GM12875 (cell line): ENCODE data around the gene TMEM131L.

Experiments used
- H3K4me3 ChIP-seq: one replicate; pipeline ENCODE4 v1.5.1; 2011; ENCODE audit warnings: low read depth, low read length, control low read depth
- TF ChIP-seq, protein P1 (sequence below): IDR thresholded peaks from 2 replicates; pipeline ENCODE4 v1.5.1; 2011; ENCODE audit warnings: low read depth, mild to moderate bottlenecking, control low read depth, inconsistent platforms, low read length, moderate library complexity, borderline replicate concordance; ENCODE audit not compliant: insufficient read depth

TMEM131L gene

DNA sequence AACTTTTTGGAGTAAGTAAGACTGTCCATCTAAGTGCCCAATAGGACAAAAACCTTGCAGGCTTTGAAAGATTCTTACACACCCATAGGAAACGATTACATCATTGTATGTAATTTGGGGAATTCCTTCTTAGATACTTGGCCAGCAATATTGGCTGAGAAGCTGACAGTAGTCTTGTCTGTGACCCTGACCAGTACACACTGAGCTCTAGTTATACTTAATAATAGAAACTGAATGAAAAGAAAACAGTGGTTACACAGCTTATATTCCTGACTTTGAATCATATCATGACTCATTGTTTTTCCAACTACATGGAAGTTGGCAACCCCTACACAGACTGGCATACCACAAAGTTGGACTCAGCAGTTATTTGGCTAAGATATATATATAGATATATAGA lies 210.8 kb downstream of the TMEM131L start:
- TF ChIP-seq, protein P1, sequence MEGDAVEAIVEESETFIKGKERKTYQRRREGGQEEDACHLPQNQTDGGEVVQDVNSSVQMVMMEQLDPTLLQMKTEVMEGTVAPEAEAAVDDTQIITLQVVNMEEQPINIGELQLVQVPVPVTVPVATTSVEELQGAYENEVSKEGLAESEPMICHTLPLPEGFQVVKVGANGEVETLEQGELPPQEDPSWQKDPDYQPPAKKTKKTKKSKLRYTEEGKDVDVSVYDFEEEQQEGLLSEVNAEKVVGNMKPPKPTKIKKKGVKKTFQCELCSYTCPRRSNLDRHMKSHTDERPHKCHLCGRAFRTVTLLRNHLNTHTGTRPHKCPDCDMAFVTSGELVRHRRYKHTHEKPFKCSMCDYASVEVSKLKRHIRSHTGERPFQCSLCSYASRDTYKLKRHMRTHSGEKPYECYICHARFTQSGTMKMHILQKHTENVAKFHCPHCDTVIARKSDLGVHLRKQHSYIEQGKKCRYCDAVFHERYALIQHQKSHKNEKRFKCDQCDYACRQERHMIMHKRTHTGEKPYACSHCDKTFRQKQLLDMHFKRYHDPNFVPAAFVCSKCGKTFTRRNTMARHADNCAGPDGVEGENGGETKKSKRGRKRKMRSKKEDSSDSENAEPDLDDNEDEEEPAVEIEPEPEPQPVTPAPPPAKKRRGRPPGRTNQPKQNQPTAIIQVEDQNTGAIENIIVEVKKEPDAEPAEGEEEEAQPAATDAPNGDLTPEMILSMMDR = no peak
- no peak overlapping the region for H3K4me3 ChIP-seq

DNA sequence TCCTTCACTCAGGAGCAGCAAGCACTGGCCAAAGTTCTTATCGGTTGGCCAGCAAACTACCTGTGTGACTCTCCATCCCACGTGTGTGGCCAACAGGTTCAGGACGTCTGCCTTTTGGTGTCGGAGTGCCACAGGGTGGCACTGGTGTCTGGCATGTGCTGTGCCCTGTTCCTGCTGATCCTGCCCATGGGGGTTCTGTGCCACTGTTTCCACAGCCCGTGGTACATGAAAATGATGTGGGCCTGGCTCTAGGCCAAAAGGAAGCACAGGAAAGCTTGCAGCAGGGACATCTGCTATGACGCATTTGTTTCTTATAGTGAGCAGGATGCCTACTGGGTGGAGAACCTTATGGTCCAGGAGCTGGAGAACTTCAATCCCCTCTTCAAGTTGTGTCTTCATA lies 213.3 kb downstream of the TMEM131L start:
- TF ChIP-seq, protein P1 = no peak
- no peak overlapping the region for H3K4me3 ChIP-seq

DNA sequence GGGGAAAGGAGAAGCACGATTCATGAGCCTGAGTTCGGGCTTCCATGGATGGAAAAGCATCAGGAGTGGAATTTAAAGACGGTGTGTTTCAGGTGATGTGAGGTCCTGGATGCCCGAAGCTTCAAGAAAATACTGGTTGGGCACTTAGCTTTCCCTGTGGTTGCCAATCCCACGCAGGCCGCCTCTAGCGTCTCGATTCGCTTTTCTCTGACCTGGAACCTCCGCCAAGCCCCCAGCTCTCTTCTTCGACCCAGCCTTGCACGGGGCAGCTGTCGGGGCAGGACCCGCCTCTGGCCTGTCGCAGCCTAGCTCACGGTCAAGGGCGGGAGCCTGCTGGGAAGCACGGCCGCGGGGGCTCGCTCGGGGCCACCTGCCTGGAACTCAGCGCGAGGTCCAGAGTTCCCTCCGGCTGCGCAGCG lies 217.6 kb downstream of the TMEM131L start:
- H3K4me3 ChIP-seq = no peak overlapping the region
- TF ChIP-seq, protein P1 = no peak

DNA sequence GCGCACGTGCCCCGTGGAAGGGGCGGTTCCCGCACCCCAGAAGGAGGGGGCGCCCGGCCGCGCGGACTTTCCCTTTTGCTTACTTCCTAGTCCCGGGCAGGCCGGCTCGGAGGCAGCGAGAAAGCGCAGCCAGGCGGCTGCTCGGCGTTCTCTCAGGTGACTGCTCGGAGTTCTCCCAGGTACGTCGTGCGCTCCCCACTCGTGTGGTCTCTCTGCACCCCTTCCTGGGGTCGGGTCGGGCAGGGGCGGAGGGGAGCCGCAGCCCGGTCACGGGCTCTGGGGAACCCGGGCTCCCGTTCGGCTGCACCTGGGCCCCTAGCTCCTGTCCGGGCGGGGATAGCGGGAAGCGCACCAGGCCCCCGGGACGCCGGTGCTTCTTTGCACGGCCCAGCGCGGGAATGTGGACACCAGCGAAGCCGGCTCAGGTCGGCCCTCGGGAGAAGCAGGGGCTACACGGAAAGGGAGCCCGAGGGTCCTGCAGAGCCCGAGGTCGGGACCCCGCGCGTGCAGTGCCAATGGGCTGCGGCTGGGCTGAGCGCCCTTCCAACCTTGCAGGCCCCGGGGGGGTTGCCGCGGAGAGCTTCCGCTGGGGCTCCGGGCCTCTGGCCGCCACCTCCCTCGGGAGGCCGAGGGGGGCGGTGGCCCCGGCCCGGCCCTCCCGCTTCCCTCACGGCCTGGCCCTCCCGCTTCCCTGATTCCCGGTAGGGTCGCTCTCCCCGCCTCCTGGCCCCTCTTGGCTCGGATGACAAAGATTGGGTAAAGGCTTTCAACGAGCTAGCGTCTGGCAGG lies 218.2 kb downstream of the TMEM131L start, which contains the start of gene TLR2:
TSS of gene TLR2 (plus strand) at position 99 of the 789 bp plus-strand sequence. CDS start 18,628 bp downstream, outside the sequence.
- TF ChIP-seq, protein P1 = no peak
- H3K4me3 ChIP-seq = peak within 1 kb of the TSS; percentile 31

DNA sequence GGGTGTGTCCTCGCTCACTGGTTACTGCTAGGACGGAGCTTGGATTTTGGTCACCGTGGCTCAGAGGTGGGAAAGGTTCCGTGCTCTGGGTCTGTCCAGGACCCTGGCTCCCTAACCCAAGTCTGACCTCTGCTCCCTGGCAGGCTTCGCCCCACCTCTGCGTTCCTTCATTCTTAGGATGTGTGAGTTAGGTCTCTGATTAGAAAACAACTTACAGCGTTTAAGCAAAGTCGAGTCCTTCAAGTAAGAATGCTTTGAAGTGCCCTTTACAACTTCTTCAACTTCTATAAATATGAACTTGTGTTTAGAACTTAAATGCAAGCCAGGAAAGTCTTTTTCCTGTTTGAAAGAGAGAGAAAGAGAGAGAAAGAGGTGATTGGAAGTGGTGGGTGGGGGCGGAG lies 218.8 kb downstream of the TMEM131L start:
- no peak overlapping the region for H3K4me3 ChIP-seq
- TF ChIP-seq, protein P1 = no peak
